Mesenchymal stem cell (in vitro differentiated cells and primary cell): ENCODE measurements around the gene CDK15.

Experiments
- DNase-seq: peaks from one replicate; pipeline ENCODE4 v3.0.0-alpha.2; 2013
- H2AFZ ChIP-seq: one replicate; pipeline ENCODE4 v1.6.1; 2013; ENCODE audit warnings: low read depth, mild to moderate bottlenecking, control low read depth, inconsistent platforms, low read length, moderate library complexity
- H2AK5ac ChIP-seq: 2 replicates; pipeline ENCODE4 v1.6.1; 2013; ENCODE audit warnings: low read length, moderate library complexity, mild to moderate bottlenecking, inconsistent platforms; ENCODE audit not compliant: severe bottlenecking
- H2BK120ac ChIP-seq: one replicate; pipeline ENCODE4 v1.6.1; 2013; ENCODE audit warnings: low read depth, mild to moderate bottlenecking, inconsistent platforms, low read length, moderate library complexity
- H2BK12ac ChIP-seq, 2 experiments: one replicate each; pipeline ENCODE4 v1.6.1; 2013; ENCODE audit warnings: inconsistent platforms in 2 of 2, low read length in 2 of 2, mild to moderate bottlenecking in 2 of 2, moderate library complexity in 2 of 2, control low read depth in 1 of 2
- H2BK15ac ChIP-seq: one replicate; pipeline ENCODE4 v1.6.1; 2013; ENCODE audit warnings: mild to moderate bottlenecking, low read depth, inconsistent platforms; ENCODE audit not compliant: poor library complexity, severe bottlenecking
- H2BK5ac ChIP-seq: 2 replicates; pipeline ENCODE4 v1.6.1; 2013; ENCODE audit warnings: low read depth, mild to moderate bottlenecking, low read length, control low read depth, inconsistent platforms; ENCODE audit not compliant: poor library complexity, severe bottlenecking
- H3K14ac ChIP-seq, 2 experiments: one replicate each; pipeline ENCODE4 v1.6.1; 2013; ENCODE audit warnings: inconsistent platforms in 2 of 2, low read length in 2 of 2, control low read depth in 1 of 2, mild to moderate bottlenecking in 1 of 2, moderate library complexity in 1 of 2
- H3K18ac ChIP-seq, 2 experiments: one replicate each; pipeline ENCODE4 v1.6.1; 2013; ENCODE audit warnings: inconsistent platforms in 2 of 2, low read length in 2 of 2, control low read depth in 1 of 2, low read depth in 1 of 2, mild to moderate bottlenecking in 1 of 2
- H3K23ac ChIP-seq, 2 experiments: one replicate each; pipeline ENCODE4 v1.6.1; 2013; ENCODE audit warnings: inconsistent platforms in 2 of 2, low read length in 2 of 2, mild to moderate bottlenecking in 2 of 2, moderate library complexity in 2 of 2, control low read depth in 1 of 2
- H3K27ac ChIP-seq: 2 replicates; pipeline ENCODE4 v1.5.1; 2013; ENCODE audit warnings: mild to moderate bottlenecking, moderate library complexity, low read length, control low read depth, inconsistent platforms; ENCODE audit not compliant: poor library complexity, severe bottlenecking
- H3K27me3 ChIP-seq, 2 experiments: 2 replicates each; pipeline versions ENCODE4 v1.6.1 to v1.7.0; 2013; ENCODE audit warnings: low read length in 2 of 2, mild to moderate bottlenecking in 2 of 2, moderate library complexity in 2 of 2, control low read depth in 1 of 2, inconsistent platforms in 1 of 2; ENCODE audit not compliant: control insufficient read depth in 1 of 2, insufficient read depth in 1 of 2
- H3K36me3 ChIP-seq, 2 experiments: 2 replicates each; pipeline versions ENCODE4 v1.6.1 to v1.7.0; 2013; ENCODE audit warnings: low read length in 2 of 2, control low read depth in 1 of 2, inconsistent platforms in 1 of 2, low read depth in 1 of 2, mild to moderate bottlenecking in 1 of 2; ENCODE audit not compliant: insufficient read depth in 2 of 2, control insufficient read depth in 1 of 2
- H3K4ac ChIP-seq, 2 experiments: one replicate each; pipeline ENCODE4 v1.6.1; 2013; ENCODE audit warnings: inconsistent platforms in 2 of 2, low read length in 2 of 2, mild to moderate bottlenecking in 2 of 2, moderate library complexity in 2 of 2, control low read depth in 1 of 2, low read depth in 1 of 2
- H3K4me1 ChIP-seq: 2 replicates; pipeline ENCODE4 v1.6.1; 2013; ENCODE audit warnings: low read depth, low read length, control low read depth; ENCODE audit not compliant: control insufficient read depth, insufficient read depth
- H3K4me2 ChIP-seq: 2 replicates; pipeline ENCODE4 v1.6.1; 2013; ENCODE audit warnings: low read length, mild to moderate bottlenecking, inconsistent platforms; ENCODE audit not compliant: poor library complexity, severe bottlenecking
- H3K4me3 ChIP-seq, 2 experiments: 2 replicates each; pipeline versions ENCODE4 v1.5.1 to v1.7.0; 2013; ENCODE audit warnings: low read length in 2 of 2, mild to moderate bottlenecking in 2 of 2, control low read depth in 1 of 2, low read depth in 1 of 2; ENCODE audit not compliant: insufficient read depth in 1 of 2
- H3K79me1 ChIP-seq: replicated peaks from 2 replicates; pipeline ENCODE4 v1.6.1; 2013; ENCODE audit warnings: mild to moderate bottlenecking, control low read depth, low read length, inconsistent platforms; ENCODE audit not compliant: poor library complexity, severe bottlenecking
- H3K9ac ChIP-seq: 2 replicates; pipeline ENCODE4 v1.7.0; 2013; ENCODE audit warnings: mild to moderate bottlenecking, low read length, moderate library complexity
- H3K9me3 ChIP-seq: 2 replicates; pipeline ENCODE4 v1.7.0; 2013; ENCODE audit warnings: mild to moderate bottlenecking, low read length; ENCODE audit not compliant: control insufficient read depth
- H4K8ac ChIP-seq: one replicate; pipeline ENCODE4 v1.6.1; 2013; ENCODE audit warnings: inconsistent platforms, mild to moderate bottlenecking, low read length, moderate library complexity
- H4K91ac ChIP-seq: one replicate; pipeline ENCODE4 v1.6.1; 2013; ENCODE audit warnings: mild to moderate bottlenecking, low read length, inconsistent platforms
- WGBS: methylation state at CpG from one replicate; pipeline ENCODE4 v1.1.7; 2013; ENCODE audit warnings: mixed read lengths; 5-methylcytosine and 5-hydroxymethylcytosine counted together

Gene CDK15

DNA sequence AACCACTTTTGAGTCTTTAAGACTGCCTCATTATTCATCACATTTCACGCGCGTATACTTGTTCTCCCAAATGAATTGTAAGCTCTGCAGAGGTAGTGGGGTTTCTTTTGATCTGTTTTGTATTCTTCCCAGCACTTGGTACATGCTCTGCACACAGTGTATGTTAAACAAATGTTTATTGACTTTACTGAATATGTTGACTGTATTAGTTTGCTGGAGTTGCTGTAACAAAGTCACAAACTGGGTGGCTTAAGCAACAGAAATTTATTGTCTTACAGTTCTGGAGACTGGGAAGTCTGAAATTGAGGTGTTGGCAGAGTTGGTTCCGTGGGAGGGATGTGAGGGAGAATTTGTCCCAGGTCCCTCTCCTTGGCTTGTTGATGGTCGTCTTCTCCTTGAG is 65.1 kb downstream of the CDK15 start:
- Histone ChIP-seq H3K9me3 (no peaks in the 10 kb centered on the region), H2BK5ac (no peak overlapping the region), H2BK12ac (no peak overlapping the region), H3K79me1 (no peaks in the 10 kb centered on the region), H2BK120ac (no peak overlapping the region), H3K14ac (no peak overlapping the region), H3K27ac (no peak overlapping the region), H3K36me3 (no peaks in the 10 kb centered on the region), H3K4me2 (no peak overlapping the region), H2AK5ac (no peak overlapping the region), H3K18ac (no peak overlapping the region), H3K9ac (no peak overlapping the region), H4K91ac (no peak overlapping the region), H2AFZ (no peak overlapping the region), H3K4ac (no peak overlapping the region), H3K4me1 (peaks cover 3% of the 10 kb centered on the region), H3K27me3 (peaks cover 0 to 22% of the 10 kb centered on the region in 2 experiments), H3K23ac (no peak overlapping the region), H2BK15ac (no peak overlapping the region), H4K8ac (no peak overlapping the region), H3K4me3 (no peak overlapping the region)
- 98% methylated on average over 4 of the region's 5 CpGs for WGBS
- no peak for DNase-seq

DNA sequence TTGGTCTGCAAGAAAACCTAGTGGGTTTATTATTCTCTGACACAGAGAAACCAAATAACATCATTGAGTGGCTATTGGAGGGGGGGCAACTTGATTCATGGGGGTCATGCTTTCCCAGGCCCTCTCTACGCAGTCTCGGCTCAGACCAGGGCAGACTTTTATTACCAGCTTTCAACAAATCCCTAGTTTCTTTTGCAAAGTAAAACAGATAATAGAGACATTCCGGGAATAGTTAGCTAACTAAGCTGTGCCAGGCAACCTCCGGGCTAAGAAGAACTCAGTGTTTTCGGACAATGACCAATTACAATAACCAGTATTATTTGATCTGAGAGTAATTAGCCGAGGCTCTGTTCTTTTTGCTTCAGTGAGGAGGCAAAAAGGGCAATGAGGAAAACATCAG is 66.3 kb downstream of the CDK15 start:
- Histone ChIP-seq H3K18ac (no peak overlapping the region), H2AK5ac (no peak overlapping the region), H4K8ac (no peak overlapping the region), H3K4me1 (peaks cover 1% of the 10 kb centered on the region), H3K9ac (no peak overlapping the region), H3K4me3 (no peak overlapping the region), H3K9me3 (no peaks in the 10 kb centered on the region), H3K27ac (no peak overlapping the region), H2AFZ (no peak overlapping the region), H3K4ac (no peak overlapping the region), H3K27me3 (peaks cover 0 to 18% of the 10 kb centered on the region in 2 experiments), H3K4me2 (no peak overlapping the region), H2BK12ac (no peak overlapping the region), H2BK15ac (no peak overlapping the region), H4K91ac (no peak overlapping the region), H3K23ac (no peak overlapping the region), H3K79me1 (no peaks in the 10 kb centered on the region), H3K14ac (no peak overlapping the region), H2BK5ac (no peak overlapping the region), H2BK120ac (no peak overlapping the region), H3K36me3 (no peaks in the 10 kb centered on the region)
- DNase-seq, result no peak
- 72% methylated on average over 6 of the region's 6 CpGs for WGBS

DNA sequence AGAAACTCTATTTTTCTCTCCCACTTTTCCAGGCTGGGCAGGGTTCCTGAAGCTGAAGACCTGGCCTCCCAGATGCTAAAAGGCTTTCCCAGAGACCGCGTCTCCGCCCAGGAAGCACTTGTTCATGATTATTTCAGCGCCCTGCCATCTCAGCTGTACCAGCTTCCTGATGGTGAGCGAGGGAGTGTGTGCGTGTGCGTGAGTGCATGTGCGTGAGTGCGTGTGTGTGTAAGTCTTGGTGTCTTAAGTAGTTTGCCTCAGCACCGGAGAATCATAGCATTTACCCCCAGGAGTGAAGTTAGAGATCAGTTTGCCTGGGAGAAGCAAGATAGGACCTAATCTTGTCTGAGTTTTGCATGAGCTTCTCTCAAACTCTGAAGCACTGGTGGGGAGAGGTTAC is 73.7 kb downstream of the CDK15 start:
- H3K4ac ChIP-seq, result no peak overlapping the region
- no peak overlapping the region for H2BK120ac ChIP-seq
- no peak overlapping the region for H3K4me3 ChIP-seq
- H3K18ac ChIP-seq, result no peak overlapping the region
- DNase-seq, result no peak
- no peak overlapping the region for H3K4me2 ChIP-seq
- H3K9ac ChIP-seq, result peak overlapping the region; percentile 71
- H3K79me1 ChIP-seq, result no peaks in the 10 kb centered on the region
- H3K9me3 ChIP-seq, result no peaks in the 10 kb centered on the region
- no peak overlapping the region for H4K8ac ChIP-seq
- 94% methylated on average over 10 of the region's 10 CpGs for WGBS
- no peak overlapping the region for H2AFZ ChIP-seq
- H3K27ac ChIP-seq, result no peak overlapping the region
- H2BK15ac ChIP-seq, result no peak overlapping the region
- no peak overlapping the region for H2AK5ac ChIP-seq
- H4K91ac ChIP-seq, result no peak overlapping the region
- H2BK5ac ChIP-seq, result no peak overlapping the region
- H3K23ac ChIP-seq, result no peak overlapping the region
- H2BK12ac ChIP-seq, result no peak overlapping the region
- peaks cover 22% of the 10 kb centered on the region for H3K4me1 ChIP-seq
- no peaks in the 10 kb centered on the region for H3K36me3 ChIP-seq
- peaks cover 0 to 9% of the 10 kb centered on the region in 2 experiments for H3K27me3 ChIP-seq
- H3K14ac ChIP-seq, result no peak overlapping the region

DNA sequence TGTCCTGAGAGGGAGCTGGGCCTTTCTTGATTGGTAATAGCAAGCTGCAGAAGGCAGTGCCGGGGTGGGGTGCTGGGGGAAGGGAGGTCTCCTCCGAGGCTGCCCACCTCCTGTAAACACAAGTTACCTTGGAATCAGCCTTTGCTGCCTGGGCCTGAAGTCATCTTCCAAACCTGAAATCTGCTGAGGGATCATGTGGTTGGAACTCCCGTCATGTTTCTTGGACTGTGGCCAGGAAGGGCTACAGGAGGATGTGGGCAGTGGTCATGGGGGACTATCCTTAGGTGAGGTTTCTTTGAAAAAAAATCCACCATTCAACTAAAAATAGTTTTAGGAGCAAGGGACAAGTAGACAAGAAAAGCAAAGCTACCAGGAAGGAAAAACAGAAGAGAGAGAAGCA is 74.2 kb downstream of the CDK15 start:
- Histone ChIP-seq H3K27me3 (peaks cover 0 to 14% of the 10 kb centered on the region in 2 experiments), H2BK15ac (no peak overlapping the region), H3K9me3 (no peaks in the 10 kb centered on the region), H4K91ac (no peak overlapping the region), H2AFZ (no peak overlapping the region), H3K9ac (peak overlapping the region; percentile 71), H2BK120ac (no peak overlapping the region), H2BK12ac (no peak overlapping the region), H3K18ac (peak overlapping the region in 1 of 2 experiments; percentile 51), H3K4me2 (no peak overlapping the region), H3K14ac (no peak overlapping the region), H3K4ac (no peak overlapping the region), H3K27ac (no peak overlapping the region), H2BK5ac (no peak overlapping the region), H3K4me3 (peak overlapping the region in 1 of 2 experiments; percentile 59), H3K36me3 (no peaks in the 10 kb centered on the region), H3K23ac (no peak overlapping the region), H3K79me1 (no peaks in the 10 kb centered on the region), H2AK5ac (no peak overlapping the region), H4K8ac (no peak overlapping the region), H3K4me1 (peaks cover 22% of the 10 kb centered on the region)
- 46% methylated on average over 3 of the region's 3 CpGs for WGBS
- peak; percentile 25 for DNase-seq
